ENCODE data around the gene NRCAM.
"Not testable (repeated sequence)": the region's sequence is repeated elsewhere in the genome, so short reads cannot be mapped to it uniquely, and the experiment has no call there.

NRCAM gene

GRCh38 chr7:108480311-108480710 is 24.1 kb upstream of the NRCAM start:
- Histone ChIP-seq H3K4me3 (ENCODE audit: low read depth, low read length) (no peak overlapping the region), H3K36me3 (ENCODE audit: control insufficient read depth, insufficient read depth, low read length) (no peaks in the 10 kb centered on the region), H3K9me3 (ENCODE audit: control insufficient read depth, insufficient read depth, low read length) (no peaks in the 10 kb centered on the region), H3K9ac (ENCODE audit: low read depth, low read length) (no peak overlapping the region), H3K4me1 (ENCODE audit: control insufficient read depth, insufficient read depth, low read length) (no peaks in the 10 kb centered on the region), H3K27me3 (ENCODE audit: control insufficient read depth, insufficient read depth, low read length) (no peaks in the 10 kb centered on the region)

GRCh38 chr7:108479751-108480150 is 23.5 kb upstream of the NRCAM start:
- Histone ChIP-seq H3K9me3 (ENCODE audit: control insufficient read depth, insufficient read depth, low read length) (no peaks in the 10 kb centered on the region), H3K9ac (ENCODE audit: low read depth, low read length) (no peak overlapping the region), H3K36me3 (ENCODE audit: control insufficient read depth, insufficient read depth, low read length) (no peaks in the 10 kb centered on the region), H3K4me3 (ENCODE audit: low read depth, low read length) (no peak overlapping the region), H3K27me3 (ENCODE audit: control insufficient read depth, insufficient read depth, low read length) (no peaks in the 10 kb centered on the region), H3K4me1 (ENCODE audit: control insufficient read depth, insufficient read depth, low read length) (no peaks in the 10 kb centered on the region)

- no peaks in the 10 kb centered on the region for H3K9me3 ChIP-seq (ENCODE audit: control insufficient read depth, insufficient read depth, low read length)
- no peaks in the 10 kb centered on the region for H3K36me3 ChIP-seq (ENCODE audit: control insufficient read depth, insufficient read depth, low read length)
- no peaks in the 10 kb centered on the region for H3K4me1 ChIP-seq (ENCODE audit: control insufficient read depth, insufficient read depth, low read length)
- H3K9ac ChIP-seq (ENCODE audit: low read depth, low read length) = no peak overlapping the region
- no peaks in the 10 kb centered on the region for H3K27me3 ChIP-seq (ENCODE audit: control insufficient read depth, insufficient read depth, low read length)
- H3K4me3 ChIP-seq (ENCODE audit: low read depth, low read length) = no peak overlapping the region
These were observed 22.9 kb upstream of the NRCAM start for GRCh38 chr7:108479118-108479517.

GRCh38 chr7:108468246-108468645 is 12.0 kb upstream of the NRCAM start:
- Histone ChIP-seq H3K4me3 (ENCODE audit: low read depth, low read length) (no peak overlapping the region), H3K27me3 (ENCODE audit: control insufficient read depth, insufficient read depth, low read length) (no peaks in the 10 kb centered on the region), H3K9ac (ENCODE audit: low read depth, low read length) (no peak overlapping the region), H3K4me1 (ENCODE audit: control insufficient read depth, insufficient read depth, low read length) (no peaks in the 10 kb centered on the region), H3K36me3 (ENCODE audit: control insufficient read depth, insufficient read depth, low read length) (no peaks in the 10 kb centered on the region), H3K9me3 (ENCODE audit: control insufficient read depth, insufficient read depth, low read length) (no peaks in the 10 kb centered on the region)

GRCh38 chr7:108467391-108467790 is 11.2 kb upstream of the NRCAM start:
- Histone ChIP-seq H3K4me3 (ENCODE audit: low read depth, low read length) (no peak overlapping the region), H3K36me3 (ENCODE audit: control insufficient read depth, insufficient read depth, low read length) (no peaks in the 10 kb centered on the region), H3K27me3 (ENCODE audit: control insufficient read depth, insufficient read depth, low read length) (no peaks in the 10 kb centered on the region), H3K9me3 (ENCODE audit: control insufficient read depth, insufficient read depth, low read length) (no peaks in the 10 kb centered on the region), H3K4me1 (ENCODE audit: control insufficient read depth, insufficient read depth, low read length) (no peaks in the 10 kb centered on the region), H3K9ac (ENCODE audit: low read depth, low read length) (no peak overlapping the region)

- not testable (repeated sequence) for H3K27me3 ChIP-seq (ENCODE audit: control insufficient read depth, insufficient read depth, low read length); H3K4me1 ChIP-seq (ENCODE audit: control insufficient read depth, insufficient read depth, low read length); H3K9me3 ChIP-seq (ENCODE audit: control insufficient read depth, insufficient read depth, low read length); H3K36me3 ChIP-seq (ENCODE audit: control insufficient read depth, insufficient read depth, low read length); H3K4me3 ChIP-seq (ENCODE audit: low read depth, low read length); H3K9ac ChIP-seq (ENCODE audit: low read depth, low read length)
These were observed 10.1 kb upstream of the NRCAM start for GRCh38 chr7:108466322-108466721.

GRCh38 chr7:108464743-108465142 is 8.5 kb upstream of the NRCAM start:
- Histone ChIP-seq H3K9me3 (ENCODE audit: control insufficient read depth, insufficient read depth, low read length) (no peaks in the 10 kb centered on the region), H3K4me1 (ENCODE audit: control insufficient read depth, insufficient read depth, low read length) (no peaks in the 10 kb centered on the region), H3K4me3 (ENCODE audit: low read depth, low read length) (no peak overlapping the region), H3K9ac (ENCODE audit: low read depth, low read length) (no peak overlapping the region), H3K27me3 (ENCODE audit: control insufficient read depth, insufficient read depth, low read length) (no peaks in the 10 kb centered on the region), H3K36me3 (ENCODE audit: control insufficient read depth, insufficient read depth, low read length) (no peaks in the 10 kb centered on the region)

GRCh38 chr7:108463613-108464012 is 7.4 kb upstream of the NRCAM start:
- H3K4me1 ChIP-seq (ENCODE audit: control insufficient read depth, insufficient read depth, low read length) = no peaks in the 10 kb centered on the region

GRCh38 chr7:108461840-108462239 is 5.6 kb upstream of the NRCAM start:
- H3K9me3 ChIP-seq (ENCODE audit: control insufficient read depth, insufficient read depth, low read length) = no peaks in the 10 kb centered on the region
- no peaks in the 10 kb centered on the region for H3K36me3 ChIP-seq (ENCODE audit: control insufficient read depth, insufficient read depth, low read length)
- peaks cover 25% of the 10 kb centered on the region for H3K27me3 ChIP-seq (ENCODE audit: control insufficient read depth, insufficient read depth, low read length)
- H3K4me1 ChIP-seq (ENCODE audit: control insufficient read depth, insufficient read depth, low read length) = peaks cover 3% of the 10 kb centered on the region
- H3K4me3 ChIP-seq (ENCODE audit: low read depth, low read length) = no peak overlapping the region
- H3K9ac ChIP-seq (ENCODE audit: low read depth, low read length) = no peak overlapping the region

More at GRCh38 chr7:108463613-108464012, 7.4 kb upstream of the NRCAM start:
- Histone ChIP-seq H3K36me3 (ENCODE audit: control insufficient read depth, insufficient read depth, low read length) (no peaks in the 10 kb centered on the region), H3K9me3 (ENCODE audit: control insufficient read depth, insufficient read depth, low read length) (no peaks in the 10 kb centered on the region), H3K27me3 (ENCODE audit: control insufficient read depth, insufficient read depth, low read length) (peaks cover 7% of the 10 kb centered on the region), H3K9ac (ENCODE audit: low read depth, low read length) (no peak overlapping the region), H3K4me3 (ENCODE audit: low read depth, low read length) (no peak overlapping the region)

- Histone ChIP-seq H3K9me3 (ENCODE audit: control insufficient read depth, insufficient read depth, low read length) (no peaks in the 10 kb centered on the region), H3K27me3 (ENCODE audit: control insufficient read depth, insufficient read depth, low read length) (peaks cover 25% of the 10 kb centered on the region), H3K9ac (ENCODE audit: low read depth, low read length) (no peak overlapping the region), H3K36me3 (ENCODE audit: control insufficient read depth, insufficient read depth, low read length) (no peaks in the 10 kb centered on the region), H3K4me1 (ENCODE audit: control insufficient read depth, insufficient read depth, low read length) (peaks cover 3% of the 10 kb centered on the region), H3K4me3 (ENCODE audit: low read depth, low read length) (no peak overlapping the region)
These were observed 4.7 kb upstream of the NRCAM start for GRCh38 chr7:108460964-108461363.

GRCh38 chr7:108459922-108460551 is 3.8 kb upstream of the NRCAM start:
- no peak overlapping the region for H3K4me3 ChIP-seq (ENCODE audit: low read depth, low read length)
- H3K9me3 ChIP-seq (ENCODE audit: control insufficient read depth, insufficient read depth, low read length) = no peaks in the 10 kb centered on the region
- no peaks in the 10 kb centered on the region for H3K36me3 ChIP-seq (ENCODE audit: control insufficient read depth, insufficient read depth, low read length)
- H3K4me1 ChIP-seq (ENCODE audit: control insufficient read depth, insufficient read depth, low read length) = peaks cover 3% of the 10 kb centered on the region
- no peak overlapping the region for H3K9ac ChIP-seq (ENCODE audit: low read depth, low read length)
- H3K27me3 ChIP-seq (ENCODE audit: control insufficient read depth, insufficient read depth, low read length) = peaks cover 25% of the 10 kb centered on the region

- Histone ChIP-seq H3K9me3 (ENCODE audit: control insufficient read depth, insufficient read depth, low read length) (no peaks in the 10 kb centered on the region), H3K36me3 (ENCODE audit: control insufficient read depth, insufficient read depth, low read length) (no peaks in the 10 kb centered on the region), H3K27me3 (ENCODE audit: control insufficient read depth, insufficient read depth, low read length) (peaks cover 44% of the 10 kb centered on the region), H3K9ac (ENCODE audit: low read depth, low read length) (no peak overlapping the region), H3K4me1 (ENCODE audit: control insufficient read depth, insufficient read depth, low read length) (peaks cover 9% of the 10 kb centered on the region), H3K4me3 (ENCODE audit: low read depth, low read length) (no peak overlapping the region)
These were observed 1.6 kb upstream of the NRCAM start for GRCh38 chr7:108457871-108458270.

Measured in iPS-15b (cell line).